GM21360 (cell line): Measurements from ENCODE around the gene PTPN3.
"Not testable (repeated sequence)": the region's sequence is repeated elsewhere in the genome, so short reads cannot be mapped to it uniquely, and the experiment has no call there.

Source experiments
- ATAC-seq: cut with Tn5 transposase; IDR thresholded peaks from one replicate; pipeline ENCODE4 v1.9.1; 2021; ENCODE audit warnings: mild to moderate bottlenecking, moderate library complexity; ENCODE audit not compliant: unreplicated experiment

The PTPN3 gene, protein sequence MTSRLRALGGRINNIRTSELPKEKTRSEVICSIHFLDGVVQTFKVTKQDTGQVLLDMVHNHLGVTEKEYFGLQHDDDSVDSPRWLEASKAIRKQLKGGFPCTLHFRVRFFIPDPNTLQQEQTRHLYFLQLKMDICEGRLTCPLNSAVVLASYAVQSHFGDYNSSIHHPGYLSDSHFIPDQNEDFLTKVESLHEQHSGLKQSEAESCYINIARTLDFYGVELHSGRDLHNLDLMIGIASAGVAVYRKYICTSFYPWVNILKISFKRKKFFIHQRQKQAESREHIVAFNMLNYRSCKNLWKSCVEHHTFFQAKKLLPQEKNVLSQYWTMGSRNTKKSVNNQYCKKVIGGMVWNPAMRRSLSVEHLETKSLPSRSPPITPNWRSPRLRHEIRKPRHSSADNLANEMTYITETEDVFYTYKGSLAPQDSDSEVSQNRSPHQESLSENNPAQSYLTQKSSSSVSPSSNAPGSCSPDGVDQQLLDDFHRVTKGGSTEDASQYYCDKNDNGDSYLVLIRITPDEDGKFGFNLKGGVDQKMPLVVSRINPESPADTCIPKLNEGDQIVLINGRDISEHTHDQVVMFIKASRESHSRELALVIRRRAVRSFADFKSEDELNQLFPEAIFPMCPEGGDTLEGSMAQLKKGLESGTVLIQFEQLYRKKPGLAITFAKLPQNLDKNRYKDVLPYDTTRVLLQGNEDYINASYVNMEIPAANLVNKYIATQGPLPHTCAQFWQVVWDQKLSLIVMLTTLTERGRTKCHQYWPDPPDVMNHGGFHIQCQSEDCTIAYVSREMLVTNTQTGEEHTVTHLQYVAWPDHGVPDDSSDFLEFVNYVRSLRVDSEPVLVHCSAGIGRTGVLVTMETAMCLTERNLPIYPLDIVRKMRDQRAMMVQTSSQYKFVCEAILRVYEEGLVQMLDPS

GRCh38 chr9:109498195-109499092 is at the start of gene PTPN3:
Gene PTPN3 (minus strand): TSS chr9:109498307. CDS start chr9:109463434, 34,873 bp downstream.
- ATAC-seq, result no peak

DNA sequence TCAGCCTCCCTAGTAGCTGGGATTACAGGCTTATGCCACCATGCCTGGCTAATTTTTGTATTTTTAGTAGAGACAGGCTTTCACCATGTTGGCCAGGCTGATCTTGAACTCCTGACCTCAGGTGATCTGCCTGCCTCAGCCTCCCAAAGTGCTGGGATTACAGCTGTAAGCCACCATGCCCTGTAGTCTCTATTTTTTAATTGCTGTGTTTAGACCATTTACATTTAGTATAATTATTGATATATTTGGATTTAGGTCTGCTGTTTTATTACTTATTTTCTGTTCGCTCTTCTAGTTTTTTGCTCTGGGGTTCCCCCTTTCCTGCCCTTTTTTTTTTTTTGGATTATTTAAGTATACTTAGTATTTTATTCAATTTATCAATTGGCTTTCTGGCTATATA is 46.8 kb upstream of the PTPN3 start:
- ATAC-seq, result not testable (repeated sequence)

DNA sequence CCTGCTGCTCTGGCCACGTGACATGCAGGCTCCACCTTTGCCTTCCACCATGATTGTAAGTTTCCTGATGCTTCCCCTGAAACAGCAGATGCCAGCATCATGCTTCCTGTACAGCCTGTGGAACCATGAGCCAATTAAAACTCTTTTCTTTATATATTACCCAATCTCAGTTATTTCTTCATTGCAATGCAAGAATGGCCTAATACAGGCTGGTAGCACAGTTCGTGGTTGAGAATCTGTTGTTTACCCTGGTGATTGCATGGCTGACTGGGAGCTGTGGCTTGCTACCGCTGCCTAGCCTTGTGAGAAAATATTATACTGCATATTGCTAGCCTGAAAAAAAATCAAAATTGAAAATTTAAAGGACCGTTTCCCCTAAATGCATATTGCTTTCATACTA is 44.8 kb upstream of the PTPN3 start:
- no peak for ATAC-seq

GRCh38 chr9:109538346-109538745 is 40.2 kb upstream of the PTPN3 start:
- ATAC-seq, result no peak

DNA sequence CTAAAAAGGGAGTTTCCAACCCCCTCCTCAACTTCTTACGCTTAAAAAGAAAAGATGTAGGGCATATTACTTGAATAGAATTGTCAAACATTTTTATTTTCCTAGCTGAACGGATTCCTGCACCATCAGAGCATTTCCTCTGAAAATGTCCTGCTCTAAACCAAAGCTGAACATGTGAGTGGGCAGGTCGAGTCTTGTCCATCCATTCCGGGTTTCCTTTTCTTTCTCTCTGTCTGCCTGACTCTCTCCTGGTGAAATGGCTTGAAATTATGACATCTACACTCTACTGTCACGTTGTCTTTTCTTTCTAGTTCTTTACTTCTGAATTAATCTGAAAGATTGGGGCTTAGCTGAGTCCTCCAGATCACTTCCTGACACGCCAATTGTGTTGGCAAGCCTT is 39.2 kb upstream of the PTPN3 start:
- no peak for ATAC-seq

GRCh38 chr9:109536859-109537258 is 38.8 kb upstream of the PTPN3 start:
- ATAC-seq, result no peak

GRCh38 chr9:109535365-109535764 is 37.3 kb upstream of the PTPN3 start:
- no peak for ATAC-seq

DNA sequence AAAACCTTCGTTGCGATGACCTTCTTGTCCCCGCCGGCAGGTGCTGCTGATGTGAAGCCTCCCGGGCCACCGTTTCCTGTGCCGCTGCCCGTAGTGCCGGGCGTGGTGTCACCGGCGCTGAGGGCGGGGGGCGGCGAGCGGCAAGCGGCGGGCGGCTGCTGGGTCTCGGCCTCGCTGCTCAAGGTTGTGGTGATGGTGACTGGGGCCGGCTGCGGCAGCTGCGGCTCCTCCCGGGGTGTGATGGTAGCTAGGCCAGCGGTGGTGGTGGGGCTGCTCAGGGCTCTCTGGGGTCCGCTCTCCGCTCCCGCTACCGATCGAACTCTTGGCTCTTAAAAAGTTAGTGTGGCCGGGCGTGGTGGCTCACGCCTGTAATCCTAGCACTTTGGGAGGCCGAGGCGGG is 36.0 kb upstream of the PTPN3 start:
- no peak for ATAC-seq

- ATAC-seq, result not testable (repeated sequence)
These were observed 34.5 kb upstream of the PTPN3 start for GRCh38 chr9:109532652-109533051.

DNA sequence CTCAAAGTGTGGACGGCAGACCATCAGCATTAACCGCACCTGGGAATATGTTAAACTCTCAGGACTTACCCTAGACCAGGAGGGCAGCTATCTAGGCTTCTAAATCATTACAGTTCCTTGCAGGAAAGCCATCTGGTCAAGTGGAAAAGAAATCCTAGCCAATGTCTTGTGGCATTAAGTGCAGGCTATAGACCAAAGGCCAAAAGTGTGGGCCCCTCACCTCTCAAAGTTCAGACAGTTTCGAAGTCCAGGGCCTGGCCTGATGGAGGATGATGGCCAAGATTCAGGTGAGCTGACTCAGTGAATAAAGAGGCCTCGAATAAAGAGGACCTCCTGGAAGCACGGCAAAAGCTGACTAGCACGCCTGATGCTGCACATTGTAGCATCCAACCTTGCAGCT is 24.0 kb upstream of the PTPN3 start:
- no peak for ATAC-seq

- ATAC-seq, result peak; percentile 81
These were observed 22.5 kb upstream of the PTPN3 start for GRCh38 chr9:109520475-109521132.

- no peak for ATAC-seq
These were observed 21.3 kb upstream of the PTPN3 start for GRCh38 chr9:109519366-109519765.

- no peak for ATAC-seq
These were observed 20.7 kb upstream of the PTPN3 start for GRCh38 chr9:109518621-109519335.

DNA sequence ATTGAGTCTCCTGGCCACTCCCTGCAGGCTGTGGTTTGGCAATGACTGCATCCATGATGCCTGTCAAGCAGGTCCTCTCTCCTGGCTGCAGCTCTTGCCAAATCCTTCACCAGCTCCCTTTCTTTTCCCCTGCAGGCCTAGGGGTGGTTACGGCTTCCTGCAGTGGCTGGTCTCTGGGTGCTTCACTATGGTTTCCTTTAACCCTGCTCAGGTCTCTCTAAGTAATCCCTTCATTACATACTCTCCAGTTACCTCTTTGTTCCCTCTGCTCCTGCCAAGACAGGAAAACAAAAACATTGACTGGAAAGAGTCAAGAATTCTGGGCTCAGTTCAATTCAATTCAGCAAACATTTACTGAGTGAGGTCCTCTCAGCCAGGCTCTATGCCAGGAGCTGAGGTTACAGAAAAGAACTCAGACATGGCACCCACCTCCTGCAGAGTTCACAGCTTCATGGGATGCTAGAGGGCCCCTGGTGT is 19.8 kb upstream of the PTPN3 start:
- no peak for ATAC-seq

- no peak for ATAC-seq
These were observed 15.8 kb upstream of the PTPN3 start for GRCh38 chr9:109513871-109514270.

DNA sequence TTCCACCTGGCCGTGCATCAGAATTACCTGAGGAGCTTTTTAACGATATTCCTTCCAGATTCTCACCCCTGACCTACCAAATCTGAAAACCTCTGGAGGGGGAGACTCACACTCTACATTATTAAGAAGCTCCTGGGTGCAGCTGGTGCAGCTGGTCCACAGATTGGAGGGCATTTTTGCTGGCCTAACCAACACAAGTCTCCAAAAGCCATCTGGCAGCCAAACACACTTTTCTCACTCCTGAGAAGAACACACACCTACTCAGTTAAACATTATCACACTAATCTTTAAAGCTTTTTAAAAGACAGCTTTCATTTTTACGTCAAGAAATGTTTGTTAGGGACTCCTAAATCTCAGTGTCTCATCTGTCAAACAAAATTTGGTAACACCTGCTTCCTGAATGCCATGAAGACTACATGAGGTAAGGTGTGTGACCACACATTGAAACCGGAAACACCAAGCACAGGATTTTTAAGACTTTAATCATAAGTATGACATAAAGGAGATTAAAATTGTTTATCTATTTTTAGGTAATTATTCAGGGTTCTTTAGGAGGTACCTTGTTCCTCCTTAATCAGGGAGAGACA is 14.2 kb upstream of the PTPN3 start:
- ATAC-seq, result no peak

GRCh38 chr9:109510506-109510905 is 12.4 kb upstream of the PTPN3 start:
- no peak for ATAC-seq

GRCh38 chr9:109510042-109510441 is 11.9 kb upstream of the PTPN3 start:
- not testable (repeated sequence) for ATAC-seq

- ATAC-seq, result no peak
These were observed 11.5 kb upstream of the PTPN3 start for GRCh38 chr9:109509611-109510010.
